Stomach (tissue), 9 donors: Measurements from ENCODE around the gene NFXL1. TPM values are rescaled to one million over a fixed set of nuclear protein-coding genes. Genes with fewer than 3 reads are reported as not detected.

Experiments used
- DNase-seq, 2 donors: peaks; one replicate each; pipeline versions ENCODE4 v3.0.0 to v3.0.0-alpha.2; 2013 to 2019
- H3K27ac ChIP-seq, 5 donors: fragments of 200-600 bp in 4 of 5; sonication (generic) in 4 of 5; one replicate each; pipeline ENCODE4 v1.5.1; 2013 to 2019; ENCODE audit warnings: mild to moderate bottlenecking in 1 of 5, moderate library complexity in 1 of 5
- H3K27me3 ChIP-seq, 3 donors: fragments of 200-600 bp; sonication (generic); one replicate each; pipeline ENCODE4 v1.5.1; 2017 to 2019; ENCODE audit warnings: mixed run types in 1 of 3
- H3K36me3 ChIP-seq, 4 donors: fragments of 200-600 bp; sonication (generic); 1 replicate in 3 of 4; 2 replicates in 1 of 4; pipeline ENCODE4 v1.5.1; 2016 to 2019
- H3K4me1 ChIP-seq, 4 donors: fragments of 200-600 bp; sonication (generic); one replicate each; pipeline ENCODE4 v1.5.1; 2016 to 2019
- H3K4me3 ChIP-seq, 4 donors: fragments of 200-600 bp; sonication (generic) in 3 of 4; one replicate each; pipeline ENCODE4 v1.5.1; 2016 to 2019; ENCODE audit warnings: mild to moderate bottlenecking in 1 of 4
- H3K9me3 ChIP-seq, 4 donors: fragments of 200-600 bp; sonication (generic); one replicate each; pipeline ENCODE4 v1.5.1; 2016 to 2019
- CTCF ChIP-seq, 7 experiments: fragments of 450-650 bp in 4 of 7; fragments of 200-600 bp in 3 of 7; sonication (generic) in 3 of 7; IDR thresholded peaks; one replicate each; pipeline ENCODE4 v1.5.1; 2016 to 2019; ENCODE audit warnings: antibody characterized with exemption in 7 of 7, control low read depth in 2 of 7, mild to moderate bottlenecking in 1 of 7
- EP300 ChIP-seq: sonication (generic); formaldehyde crosslinking; IDR thresholded peaks from one replicate; pipeline ENCODE4 v1.6.1; 2017; ENCODE audit warnings: antibody characterized with exemption
- POLR2A ChIP-seq, 4 donors: fragments of 450-650 bp; IDR thresholded peaks; one replicate each; pipeline ENCODE4 v1.6.1; 2016; ENCODE audit warnings: antibody characterized with exemption in 4 of 4, control low read depth in 2 of 4, mild to moderate bottlenecking in 1 of 4, moderate library complexity in 1 of 4
- POLR2AphosphoS5 ChIP-seq, 3 donors: sonication (generic); formaldehyde crosslinking; IDR thresholded peaks; one replicate each; pipeline ENCODE4 v1.6.1; 2016; ENCODE audit warnings: antibody characterized with exemption in 3 of 3
- WGBS, 5 donors: extraction: QIAGEN DNeasy Blood & Tissue Kit in 3 of 5; methylation state at CpG; one replicate each; pipeline versions ENCODE4 v1.1.5 to v1.1.7; 2013 to 2018; 5-methylcytosine and 5-hydroxymethylcytosine counted together
- intact Hi-C: fragments of 100-400 bp; cut with DNase I; formaldehyde crosslinking; loops from one replicate; pipeline ENCODE4 v1.15.1; 2023; ENCODE audit warnings: low total_unique reads
- polyA plus RNA-seq, 3 donors: library from polyadenylated mRNA; stranded (reverse); fragments of 200-250 nt; gene quantifications; one replicate each; pipeline ENCODE4 v1.2.3, GENCODE V29; 2013
- total RNA-seq, 5 donors: library from RNA; depleted of rRNA; stranded (reverse); fragments of >200 nt; gene quantifications; one replicate each; pipeline versions ENCODE4 v1.1.0 to v1.2.3, GENCODE V29; 2014 to 2016
- donor health status: healthy with polysubstance abuse.
- donor health status: Bipolar disorder and iron deficiency.
- donor health status: healthy.

NFXL1 gene
- total and polyA plus RNA-seq, 8 donors, result 3.2 to 23.7 (median 13.7) TPM

GRCh38 chr4:47879458-47879857, 34.9 kb downstream of the NFXL1 start:
- H3K27ac ChIP-seq, result no peak overlapping the region

GRCh38 chr4:47876784-47877546, 37.4 kb downstream of the NFXL1 start:
- no peak for TF ChIP-seq POLR2A (IDR thresholded peaks at IDR 0.05)
- TF ChIP-seq POLR2AphosphoS5 (IDR thresholded peaks at IDR 0.05), result no peak
- no peak for TF ChIP-seq CTCF (IDR thresholded peaks at IDR 0.05)
- no peak for TF ChIP-seq EP300
- peaks cover 16 to 86% (median 85%) of the 10 kb centered on the region in 4 donors for H3K36me3 ChIP-seq
- no peaks in the 10 kb centered on the region for H3K27me3 ChIP-seq
- peaks cover 0 to 17% (median 13%) of the 10 kb centered on the region in 4 donors for H3K9me3 ChIP-seq
- peaks cover 0 to 8% (median 2%) of the 10 kb centered on the region in 4 donors for H3K4me1 ChIP-seq
- no peak overlapping the region for H3K27ac ChIP-seq
- WGBS, 5 donors, result 85 to 92% (median 87%) methylated on average over 3 of the region's 3 CpGs
- intact Hi-C loops, result no loop called here
- no peak for DNase-seq
- H3K4me3 ChIP-seq, result no peak overlapping the region

More at GRCh38 chr4:47879458-47879857, 34.9 kb downstream of the NFXL1 start:
- Histone ChIP-seq H3K4me1 (peaks cover 0 to 8% (median 2%) of the 10 kb centered on the region in 4 donors), H3K27me3 (no peaks in the 10 kb centered on the region), H3K4me3 (no peak overlapping the region), H3K36me3 (peaks cover 11 to 86% (median 84%) of the 10 kb centered on the region in 4 donors), H3K9me3 (no peaks in the 10 kb centered on the region)
- intact Hi-C loops, result no loop called here
- TF ChIP-seq EP300, result no peak
- no peak for TF ChIP-seq POLR2A (IDR thresholded peaks at IDR 0.05)
- no peak for TF ChIP-seq POLR2AphosphoS5 (IDR thresholded peaks at IDR 0.05)
- no peak for TF ChIP-seq CTCF (IDR thresholded peaks at IDR 0.05)
- peak in 1 of 2 donors; percentile 1 for DNase-seq

GRCh38 chr4:47876310-47876709, 38.1 kb downstream of the NFXL1 start:
- peaks cover 16 to 86% (median 84%) of the 10 kb centered on the region in 4 donors for H3K36me3 ChIP-seq
- no peak overlapping the region for H3K27ac ChIP-seq
- DNase-seq, result no peak
- H3K4me1 ChIP-seq, result peaks cover 0 to 8% (median 2%) of the 10 kb centered on the region in 4 donors
- TF ChIP-seq POLR2A (IDR thresholded peaks at IDR 0.05) (no peak), POLR2AphosphoS5 (IDR thresholded peaks at IDR 0.05) (no peak), CTCF (IDR thresholded peaks at IDR 0.05) (no peak), EP300 (no peak)
- H3K4me3 ChIP-seq, result no peak overlapping the region
- peaks cover 0 to 17% (median 13%) of the 10 kb centered on the region in 4 donors for H3K9me3 ChIP-seq
- intact Hi-C loops, result no loop called here
- no peaks in the 10 kb centered on the region for H3K27me3 ChIP-seq

- no peaks in the 10 kb centered on the region for H3K27me3 ChIP-seq
Observed at GRCh38 chr4:47873877-47874541, 40.4 kb downstream of the NFXL1 start.

More at GRCh38 chr4:47873877-47874541, 40.4 kb downstream of the NFXL1 start:
- H3K9me3 ChIP-seq, result peaks cover 0 to 17% (median 13%) of the 10 kb centered on the region in 4 donors
- intact Hi-C loops, result no loop called here
- 75 to 88% (median 82%) methylated on average over 3 of the region's 3 CpGs for WGBS, 5 donors
- no peak for DNase-seq
- H3K27ac ChIP-seq, result no peak overlapping the region
- no peak for TF ChIP-seq EP300
- no peak for TF ChIP-seq CTCF (IDR thresholded peaks at IDR 0.05)
- no peak for TF ChIP-seq POLR2A (IDR thresholded peaks at IDR 0.05)
- TF ChIP-seq POLR2AphosphoS5 (IDR thresholded peaks at IDR 0.05), result no peak
- no peaks in the 10 kb centered on the region for H3K4me1 ChIP-seq
- peaks cover 16 to 88% (median 80%) of the 10 kb centered on the region in 4 donors for H3K36me3 ChIP-seq
- H3K4me3 ChIP-seq, result no peak overlapping the region
